GM19463 (cell line): ENCODE results near the gene PPP3R2.
A peak's percentile ranks its signal among the peaks of the same experiment; 100 is the strongest.

Experiments used
- ATAC-seq: cut with Tn5 transposase; IDR thresholded peaks from one replicate; pipeline ENCODE4 v1.9.1; 2021; ENCODE audit warnings: mild to moderate bottlenecking, moderate library complexity; ENCODE audit not compliant: unreplicated experiment

Gene PPP3R2, protein sequence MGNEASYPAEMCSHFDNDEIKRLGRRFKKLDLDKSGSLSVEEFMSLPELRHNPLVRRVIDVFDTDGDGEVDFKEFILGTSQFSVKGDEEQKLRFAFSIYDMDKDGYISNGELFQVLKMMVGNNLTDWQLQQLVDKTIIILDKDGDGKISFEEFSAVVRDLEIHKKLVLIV

DNA sequence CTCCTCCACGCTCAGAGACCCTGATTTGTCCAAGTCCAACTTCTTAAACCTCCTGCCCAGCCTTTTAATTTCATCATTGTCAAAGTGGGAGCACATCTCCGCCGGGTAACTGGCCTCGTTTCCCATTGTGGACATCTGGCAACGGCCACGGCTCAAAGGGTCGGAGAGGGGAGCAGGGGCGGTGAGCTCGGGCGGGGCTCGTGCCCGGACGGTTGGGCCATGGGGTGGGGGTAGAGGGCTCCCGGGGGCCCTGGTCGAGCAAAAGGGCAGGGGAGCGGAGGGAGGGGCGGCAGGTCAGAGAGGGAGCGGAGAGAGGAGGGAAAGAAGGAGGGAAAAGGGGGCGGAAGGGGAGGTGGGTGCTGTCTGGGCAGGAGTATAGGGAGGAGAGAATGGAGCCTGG is at the start of gene PPP3R2:
TSS of gene PPP3R2 (minus strand) at position 174 of the 400 bp plus-strand sequence. CDS start at position 126, 48 bp downstream.
- ATAC-seq, result no peak

GRCh38 chr9:101639785-101640665 is 45.3 kb upstream of the PPP3R2 start:
- no peak for ATAC-seq

DNA sequence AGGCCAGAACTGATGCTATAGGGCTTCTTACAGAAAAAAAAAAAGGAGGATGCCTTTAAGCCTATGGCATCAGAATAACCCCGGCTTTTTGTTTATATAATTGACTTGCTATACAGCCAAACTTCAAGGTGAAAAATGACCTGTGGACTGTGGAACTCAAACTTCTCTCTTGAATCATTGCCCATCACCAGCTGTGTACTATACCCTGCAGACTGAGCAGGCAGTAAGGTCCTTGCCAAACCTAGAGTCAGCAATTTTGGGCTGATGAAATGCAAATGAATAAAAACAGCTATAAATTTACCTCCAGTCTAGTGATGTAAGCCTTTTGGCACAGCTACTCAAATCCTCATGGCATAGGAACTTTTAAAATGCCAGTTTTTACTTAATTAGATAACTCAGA is 44.5 kb upstream of the PPP3R2 start:
- ATAC-seq, result no peak

- no peak for ATAC-seq
These were observed 41.5 kb upstream of the PPP3R2 start for GRCh38 chr9:101636247-101636646.

DNA sequence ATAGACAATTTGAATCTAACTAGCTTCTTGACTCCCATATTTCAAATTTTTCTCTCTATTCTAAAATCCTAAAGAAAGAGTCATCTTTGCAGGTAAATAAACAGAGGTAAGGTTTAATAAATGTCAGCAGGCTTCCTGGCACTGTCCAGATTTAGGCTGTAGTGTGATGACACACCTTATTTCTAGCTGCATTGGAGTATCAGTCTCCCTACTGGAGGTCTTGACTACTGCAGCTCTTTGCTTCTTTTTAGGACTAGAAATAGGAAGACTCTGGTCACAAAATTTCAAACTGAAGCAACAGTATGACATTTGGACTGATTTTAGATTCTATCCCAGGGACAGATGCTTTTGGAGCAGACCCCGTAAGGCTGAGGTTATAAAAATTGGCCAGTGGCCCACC is 40.7 kb upstream of the PPP3R2 start:
- ATAC-seq, result no peak

GRCh38 chr9:101634741-101635409 is 40.1 kb upstream of the PPP3R2 start:
- ATAC-seq, result no peak

DNA sequence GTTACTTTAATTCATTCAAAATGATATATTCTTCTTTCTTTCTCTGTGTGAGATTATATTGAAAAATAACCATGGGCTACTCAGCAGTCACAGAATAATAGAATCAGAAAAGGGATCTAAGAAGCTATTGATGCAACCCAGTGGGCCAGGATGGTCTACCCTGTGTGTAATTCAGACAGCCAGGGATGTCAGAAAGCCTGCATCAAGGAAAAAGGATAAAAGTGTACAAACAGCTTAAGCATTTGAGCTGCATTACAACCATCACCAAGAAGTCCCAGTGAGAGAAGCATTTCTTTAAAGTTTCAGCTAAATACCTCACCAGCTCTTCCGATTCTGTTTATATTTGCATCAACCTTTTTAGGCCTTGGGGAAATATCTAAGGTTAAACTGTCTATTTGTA is 37.8 kb upstream of the PPP3R2 start:
- ATAC-seq, result no peak

GRCh38 chr9:101631892-101632291 is 37.1 kb upstream of the PPP3R2 start:
- no peak for ATAC-seq

GRCh38 chr9:101629636-101630035 is 34.9 kb upstream of the PPP3R2 start:
- no peak for ATAC-seq

DNA sequence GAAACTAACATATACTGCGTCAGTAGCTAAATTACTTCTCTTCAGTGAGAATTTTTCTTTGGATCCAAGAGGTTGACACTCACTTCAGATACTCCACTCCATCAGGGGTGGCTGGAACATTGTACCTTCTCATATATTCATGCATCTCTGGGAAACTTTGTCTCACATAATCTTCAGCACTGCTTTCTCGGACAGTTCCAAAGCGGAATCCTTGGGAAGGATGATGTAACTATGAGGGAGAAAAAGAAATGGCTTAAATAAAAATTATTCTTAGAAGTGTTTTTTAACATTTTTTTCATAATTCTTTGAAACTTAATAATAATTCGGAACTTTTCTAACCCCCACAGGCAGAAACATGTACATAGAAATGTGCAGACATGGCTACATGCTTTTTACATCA is 33.4 kb upstream of the PPP3R2 start:
- ATAC-seq, result no peak

DNA sequence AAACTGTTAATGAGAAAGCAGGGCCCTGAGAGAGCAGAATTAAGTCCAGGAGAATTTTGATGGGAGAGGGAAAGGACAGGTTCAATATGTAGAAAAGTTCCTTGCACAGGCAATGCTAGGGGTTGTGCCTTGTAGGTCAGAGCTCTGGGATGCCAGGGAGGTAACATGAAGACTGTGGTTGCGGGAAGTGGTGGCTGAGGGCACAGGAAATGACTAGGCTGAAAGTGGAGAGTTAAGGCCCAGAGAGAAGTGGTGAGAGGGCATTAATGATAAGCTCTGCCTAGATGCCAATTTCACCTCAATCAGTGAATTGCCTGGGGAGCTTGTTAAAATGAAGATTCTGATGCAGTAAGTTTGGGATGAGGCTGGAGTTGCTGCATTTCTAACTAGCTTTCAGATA is 31.5 kb upstream of the PPP3R2 start:
- no peak for ATAC-seq

GRCh38 chr9:101625876-101626275 is 31.1 kb upstream of the PPP3R2 start:
- no peak for ATAC-seq

DNA sequence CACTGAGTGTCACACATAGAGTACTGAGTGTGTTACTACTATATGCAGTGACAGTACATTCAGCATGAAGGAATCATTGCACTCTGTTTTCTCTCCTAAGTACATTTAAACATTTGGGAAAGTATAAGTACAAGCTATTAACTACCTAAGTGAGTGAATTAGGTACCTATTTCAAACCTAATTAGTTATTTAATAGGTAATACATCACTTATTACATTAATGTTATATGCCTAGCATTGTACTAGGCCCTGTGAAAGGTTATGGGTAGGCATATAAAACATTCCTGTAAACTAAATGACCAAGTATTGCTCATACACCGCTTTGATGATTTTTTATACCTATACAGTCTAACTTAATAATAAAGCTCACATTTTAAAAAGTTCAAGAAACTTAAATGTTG is 25.7 kb upstream of the PPP3R2 start:
- ATAC-seq, result no peak

DNA sequence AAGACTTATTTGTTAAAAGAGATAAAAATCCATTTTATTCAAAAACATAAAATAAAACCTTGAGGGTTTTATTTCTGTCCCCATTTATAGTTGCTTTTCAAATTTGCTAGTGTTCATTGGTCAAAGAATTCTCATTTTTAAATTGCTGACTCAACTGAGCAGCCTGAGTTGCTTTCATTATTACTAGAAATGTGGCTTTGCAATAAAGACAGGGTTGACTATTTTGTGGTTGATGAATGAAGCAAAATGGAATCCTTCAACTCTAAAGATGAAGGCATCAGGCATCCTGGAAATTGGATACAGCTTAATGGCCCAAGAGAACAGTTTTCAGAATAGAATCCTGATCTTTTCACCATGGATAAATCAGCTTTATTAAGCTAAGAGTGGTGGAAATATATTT is 23.9 kb upstream of the PPP3R2 start:
- peak; percentile 63 for ATAC-seq

DNA sequence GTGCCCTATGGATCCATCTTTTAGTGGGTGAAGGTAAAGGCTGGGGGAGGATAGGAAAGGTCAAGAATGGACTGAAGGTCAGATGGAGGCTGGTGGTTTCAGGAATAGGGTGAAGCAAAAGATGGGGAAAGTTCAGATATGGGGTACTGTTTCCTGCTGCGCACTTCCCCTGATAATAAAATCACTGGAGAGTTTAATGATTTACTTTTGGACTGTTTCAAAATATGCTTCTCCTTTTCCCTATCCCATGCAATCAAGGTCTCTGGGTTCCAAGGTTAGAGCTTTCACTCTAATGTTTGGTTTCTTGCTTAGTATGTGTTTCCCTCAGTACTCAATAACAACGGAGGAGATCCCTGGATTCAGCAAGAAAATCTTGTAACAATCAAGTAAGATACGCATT is 10.8 kb upstream of the PPP3R2 start:
- ATAC-seq, result no peak

DNA sequence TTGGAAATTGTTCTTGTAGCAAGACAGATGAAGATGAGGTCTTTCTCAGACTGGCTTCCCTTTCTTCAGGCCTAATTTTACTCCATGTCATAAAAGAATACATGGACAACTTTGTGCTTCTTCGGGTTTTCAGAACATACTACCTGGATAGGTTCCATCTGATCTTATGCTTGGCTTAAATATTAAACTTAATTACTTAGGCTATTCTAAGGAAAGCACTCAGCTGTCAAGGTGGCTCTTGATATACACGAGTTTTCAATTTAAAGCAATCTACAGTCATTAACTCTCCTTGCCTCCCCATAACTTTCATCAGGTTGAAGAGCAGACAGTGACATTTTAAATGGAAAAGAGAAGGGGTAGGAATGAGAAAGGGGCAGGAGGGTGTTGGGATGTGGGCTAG is 9.5 kb upstream of the PPP3R2 start:
- no peak for ATAC-seq

DNA sequence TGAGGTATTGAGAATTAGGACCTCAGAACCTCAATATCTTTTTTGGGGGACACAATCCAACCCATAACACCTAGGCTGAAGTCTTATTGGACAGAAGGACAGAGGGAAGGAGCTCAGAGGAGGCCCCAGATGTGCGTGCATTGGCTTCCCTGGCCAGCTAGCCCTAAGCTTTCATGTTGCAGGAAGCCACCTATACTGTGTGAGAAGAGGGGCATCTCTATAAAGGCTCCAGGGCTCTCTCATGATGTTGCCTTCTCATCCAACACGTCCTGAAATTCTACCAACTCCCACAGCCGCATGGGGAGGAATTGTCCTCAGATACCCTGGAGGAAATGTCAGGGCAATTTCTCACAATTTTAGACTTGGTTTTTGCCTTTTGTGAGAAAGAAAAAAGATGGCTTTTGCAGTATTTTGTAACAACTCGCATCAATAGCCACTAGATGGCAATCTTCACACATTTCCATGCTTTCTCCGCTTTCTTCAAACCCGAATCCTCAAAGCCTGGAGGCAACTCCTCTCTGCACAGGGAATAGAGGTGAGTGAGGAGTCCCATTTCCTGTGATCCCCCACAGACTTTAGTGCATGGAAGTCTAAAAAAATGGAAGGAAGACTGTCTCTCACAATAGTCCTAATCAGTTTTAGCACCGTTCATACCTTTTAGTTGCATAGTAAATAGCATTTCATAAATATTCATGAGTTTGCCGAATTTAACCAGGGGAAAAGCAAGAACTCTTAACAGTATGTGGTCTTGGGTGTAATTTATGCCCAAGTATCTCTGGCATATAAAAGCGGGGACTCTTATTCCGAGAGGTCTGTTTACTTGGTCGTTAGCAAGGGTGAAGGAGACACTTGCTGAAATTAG is 7.4 kb upstream of the PPP3R2 start:
- ATAC-seq, result peak; percentile 70

GRCh38 chr9:101593345-101593744 is 1.4 kb downstream of the PPP3R2 start:
- ATAC-seq, result no peak

DNA sequence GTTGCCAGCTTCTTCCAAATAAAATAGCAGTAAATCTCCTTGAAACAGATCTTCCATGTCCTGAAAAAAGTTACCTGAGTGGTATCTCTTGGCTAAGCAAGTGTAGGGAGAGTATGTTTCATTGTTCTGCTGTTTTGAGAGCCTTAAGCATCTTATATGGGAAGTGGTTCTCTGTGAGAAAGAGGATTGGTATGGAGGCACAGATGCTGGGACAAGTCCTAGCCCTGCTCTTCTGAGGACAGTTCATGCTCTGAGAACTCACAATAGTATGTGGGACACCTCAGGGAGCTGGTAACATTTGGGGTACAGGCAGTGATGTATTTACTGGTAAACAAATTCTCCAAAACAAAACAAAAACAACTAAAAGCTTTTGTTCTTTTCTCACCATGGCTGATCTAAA is 2.0 kb downstream of the PPP3R2 start:
- no peak for ATAC-seq

DNA sequence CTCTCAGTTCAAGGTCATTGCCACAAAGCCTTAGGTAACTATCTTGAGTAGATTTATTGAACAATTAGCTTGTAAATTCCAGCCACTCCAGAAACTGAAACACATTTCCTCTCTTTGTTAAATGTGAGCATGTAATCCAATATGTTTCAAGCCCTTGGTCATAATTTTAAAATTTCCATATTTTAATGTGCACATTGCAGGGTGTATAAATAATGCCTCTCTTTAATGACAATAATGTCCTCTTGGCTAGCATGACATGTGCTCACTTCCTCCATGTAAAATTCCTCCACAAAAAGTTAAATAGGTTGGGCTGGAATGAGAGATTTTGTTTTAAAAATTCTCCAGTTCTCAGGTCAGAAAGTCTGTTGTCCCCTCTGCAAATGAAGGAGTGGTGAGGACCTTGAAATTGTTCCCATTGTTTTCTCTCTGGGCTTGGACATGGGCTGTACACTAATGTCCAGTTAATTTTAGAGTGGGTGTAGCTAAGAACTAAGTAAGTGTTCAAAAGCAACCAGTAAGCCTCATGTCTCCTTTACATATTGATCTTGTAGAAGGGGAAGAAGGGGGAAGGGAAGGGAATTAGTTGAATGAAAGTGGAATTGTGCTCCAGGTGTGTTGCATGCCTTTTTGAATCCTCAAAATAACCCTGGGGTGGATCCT is 2.9 kb downstream of the PPP3R2 start:
- ATAC-seq, result no peak

GRCh38 chr9:101590901-101591300 is 3.9 kb downstream of the PPP3R2 start:
- no peak for ATAC-seq
